Mesothelial cell of epicardium (in vitro differentiated cells): ENCODE results near the gene ASB12. TPM values are rescaled to one million over a fixed set of nuclear protein-coding genes. Genes with fewer than 3 reads are reported as not detected.
A peak's percentile ranks its signal among the peaks of the same experiment; 100 is the strongest.

ENCODE experiments used
- DNase-seq, 2 experiments: peaks; one replicate each; pipeline ENCODE4 v3.0.0; 2021; ENCODE audit warnings: low spot score in 2 of 2; ENCODE audit not compliant: unreplicated experiment in 2 of 2
- H3K27ac Mint-ChIP-seq: 2 replicates; pipeline ENCODE4 v1.8.0; 2021; ENCODE audit warnings: mixed read lengths
- H3K27me3 Mint-ChIP-seq: 2 replicates; pipeline ENCODE4 v1.8.0; 2021; ENCODE audit warnings: low read depth, mixed read lengths
- H3K36me3 Mint-ChIP-seq: 2 replicates; pipeline ENCODE4 v1.8.0; 2021; ENCODE audit warnings: mixed read lengths
- H3K4me1 Mint-ChIP-seq: 2 replicates; pipeline ENCODE4 v1.8.0; 2021; ENCODE audit warnings: mixed read lengths
- H3K4me3 Mint-ChIP-seq: 2 replicates; pipeline ENCODE4 v1.8.0; 2021; ENCODE audit warnings: mild to moderate bottlenecking, moderate library complexity, mixed read lengths
- H3K9me3 Mint-ChIP-seq: 2 replicates; pipeline ENCODE4 v1.8.0; 2021; ENCODE audit warnings: mixed read lengths
- total RNA-seq: library from RNA; stranded (reverse); gene quantifications from 3 replicates; pipeline ENCODE4 v1.2.1, GENCODE V29; 2021
- TF ChIP-seq, protein P1 (sequence below): fragments of 200-600 bp; sonication (generic); IDR thresholded peaks from one replicate; pipeline ENCODE4 v1.5.0; 2021; ENCODE audit warnings: antibody characterized with exemption; ENCODE audit not compliant: unreplicated experiment

Gene ASB12
- total RNA-seq, 1 donor from 2014 or later: 0.67 TPM

- H3K4me1 Mint-ChIP-seq: peaks cover 34% of the 10 kb centered on the region
- TF ChIP-seq, protein P1, sequence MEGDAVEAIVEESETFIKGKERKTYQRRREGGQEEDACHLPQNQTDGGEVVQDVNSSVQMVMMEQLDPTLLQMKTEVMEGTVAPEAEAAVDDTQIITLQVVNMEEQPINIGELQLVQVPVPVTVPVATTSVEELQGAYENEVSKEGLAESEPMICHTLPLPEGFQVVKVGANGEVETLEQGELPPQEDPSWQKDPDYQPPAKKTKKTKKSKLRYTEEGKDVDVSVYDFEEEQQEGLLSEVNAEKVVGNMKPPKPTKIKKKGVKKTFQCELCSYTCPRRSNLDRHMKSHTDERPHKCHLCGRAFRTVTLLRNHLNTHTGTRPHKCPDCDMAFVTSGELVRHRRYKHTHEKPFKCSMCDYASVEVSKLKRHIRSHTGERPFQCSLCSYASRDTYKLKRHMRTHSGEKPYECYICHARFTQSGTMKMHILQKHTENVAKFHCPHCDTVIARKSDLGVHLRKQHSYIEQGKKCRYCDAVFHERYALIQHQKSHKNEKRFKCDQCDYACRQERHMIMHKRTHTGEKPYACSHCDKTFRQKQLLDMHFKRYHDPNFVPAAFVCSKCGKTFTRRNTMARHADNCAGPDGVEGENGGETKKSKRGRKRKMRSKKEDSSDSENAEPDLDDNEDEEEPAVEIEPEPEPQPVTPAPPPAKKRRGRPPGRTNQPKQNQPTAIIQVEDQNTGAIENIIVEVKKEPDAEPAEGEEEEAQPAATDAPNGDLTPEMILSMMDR: no peak
- DNase-seq: no peak
- H3K9me3 Mint-ChIP-seq: peaks cover 12% of the 10 kb centered on the region
- no peaks in the 10 kb centered on the region for H3K36me3 Mint-ChIP-seq
- H3K4me3 Mint-ChIP-seq: peak overlapping the region; percentile 72
- no peaks in the 10 kb centered on the region for H3K27me3 Mint-ChIP-seq
- no peak overlapping the region for H3K27ac Mint-ChIP-seq
Measured at GRCh38 chrX:64202808-64203325, 27.5 kb downstream of the ASB12 start.

- peaks cover 18% of the 10 kb centered on the region for H3K4me1 Mint-ChIP-seq
- no peak overlapping the region for H3K4me3 Mint-ChIP-seq
- H3K9me3 Mint-ChIP-seq: peaks cover 12% of the 10 kb centered on the region
- no peaks in the 10 kb centered on the region for H3K36me3 Mint-ChIP-seq
- TF ChIP-seq, protein P1: no peak
- H3K27ac Mint-ChIP-seq: no peak overlapping the region
- no peak for DNase-seq
- H3K27me3 Mint-ChIP-seq: no peaks in the 10 kb centered on the region
Measured at GRCh38 chrX:64198036-64198435, 32.4 kb downstream of the ASB12 start.

DNA sequence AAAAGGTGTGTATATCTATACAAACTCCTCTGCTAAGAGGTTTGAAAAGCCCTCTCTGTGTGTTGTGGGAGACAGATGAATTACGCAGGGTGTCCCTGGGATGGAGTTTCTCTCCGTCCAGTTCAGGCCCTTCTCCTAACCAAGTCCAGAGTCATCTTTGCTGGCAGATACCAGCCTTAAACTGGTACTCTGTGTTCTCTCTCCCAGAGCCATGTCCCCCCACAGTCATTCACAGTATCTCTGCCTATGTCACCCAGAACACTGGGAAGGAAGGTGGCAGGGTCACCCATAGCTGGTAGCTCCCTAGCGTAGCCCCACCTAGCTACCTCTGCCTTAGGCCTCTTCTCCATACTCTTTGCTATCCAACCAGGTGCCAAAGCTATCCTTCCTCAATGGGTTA is 33.8 kb downstream of the ASB12 start:
- Mint-ChIP-seq H3K27ac (no peak overlapping the region), H3K36me3 (peaks cover 7% of the 10 kb centered on the region), H3K9me3 (peaks cover 16% of the 10 kb centered on the region), H3K4me3 (no peak overlapping the region), H3K27me3 (no peaks in the 10 kb centered on the region), H3K4me1 (peaks cover 12% of the 10 kb centered on the region)
- TF ChIP-seq, protein P1: no peak
- DNase-seq: no peak

DNA sequence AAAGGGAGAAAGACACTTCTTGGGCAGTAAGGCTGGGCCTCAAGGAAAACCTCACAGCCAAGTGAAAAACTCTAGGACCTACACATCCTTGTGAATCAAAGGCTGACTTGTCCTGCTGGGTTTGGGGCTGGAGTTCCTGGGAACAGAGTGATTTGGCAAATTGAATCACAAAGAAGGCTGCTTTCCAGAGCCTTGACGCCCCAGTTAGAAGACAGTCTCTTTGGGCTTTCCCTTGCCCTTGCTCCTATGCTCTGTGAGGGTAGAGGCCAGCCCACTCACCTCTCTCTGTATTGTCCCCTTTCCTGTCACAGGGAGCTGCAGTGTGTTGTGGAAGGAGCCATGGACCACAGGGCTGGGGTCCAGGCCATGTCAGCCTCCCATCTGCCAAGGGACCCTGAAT is 34.5 kb downstream of the ASB12 start:
- Mint-ChIP-seq H3K9me3 (peaks cover 16% of the 10 kb centered on the region), H3K36me3 (peaks cover 13% of the 10 kb centered on the region), H3K27ac (no peak overlapping the region), H3K4me3 (no peak overlapping the region), H3K27me3 (no peaks in the 10 kb centered on the region), H3K4me1 (peaks cover 12% of the 10 kb centered on the region)
- DNase-seq: no peak
- TF ChIP-seq, protein P1: no peak

- Mint-ChIP-seq H3K4me3 (no peak overlapping the region), H3K36me3 (peaks cover 13% of the 10 kb centered on the region), H3K9me3 (peaks cover 4% of the 10 kb centered on the region), H3K27me3 (no peaks in the 10 kb centered on the region), H3K4me1 (peaks cover 6% of the 10 kb centered on the region), H3K27ac (no peak overlapping the region)
- no peak for DNase-seq
- TF ChIP-seq, protein P1: no peak
Measured at GRCh38 chrX:64192673-64193072, 37.7 kb downstream of the ASB12 start.

DNA sequence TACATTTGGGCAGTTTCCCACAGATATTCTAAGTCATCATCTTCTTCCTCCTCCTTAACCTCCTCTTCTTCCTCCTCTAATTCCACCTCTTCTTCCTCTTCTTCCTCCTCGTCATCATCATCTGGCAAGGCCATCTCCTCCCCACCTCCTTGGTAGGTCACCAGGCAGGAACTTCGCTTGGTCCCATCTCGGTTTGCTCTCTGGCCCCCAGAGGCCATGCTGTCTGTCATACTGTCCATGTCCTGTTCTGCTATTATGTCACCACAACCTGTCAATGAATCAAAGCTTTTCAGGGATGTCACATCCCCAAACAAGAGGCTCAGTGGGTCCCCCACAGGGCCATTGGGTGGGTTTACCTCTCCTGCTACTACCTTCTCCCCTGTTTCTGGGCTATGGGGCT is 38.4 kb downstream of the ASB12 start:
- peaks cover 13% of the 10 kb centered on the region for H3K36me3 Mint-ChIP-seq
- no peak for DNase-seq
- H3K4me3 Mint-ChIP-seq: no peak overlapping the region
- TF ChIP-seq, protein P1: no peak
- peaks cover 4% of the 10 kb centered on the region for H3K9me3 Mint-ChIP-seq
- H3K27ac Mint-ChIP-seq: no peak overlapping the region
- H3K4me1 Mint-ChIP-seq: peaks cover 6% of the 10 kb centered on the region
- H3K27me3 Mint-ChIP-seq: no peaks in the 10 kb centered on the region
